H9 (cell line): Measurements from ENCODE around the gene DRD1. TPM values are rescaled to one million over a fixed set of nuclear protein-coding genes. Genes with fewer than 3 reads are reported as not detected.
A peak's percentile ranks its signal among the peaks of the same experiment; 100 is the strongest.
"Not testable (repeated sequence)": the region's sequence is repeated elsewhere in the genome, so short reads cannot be mapped to it uniquely, and the experiment has no call there.

Experiments used
- DNase-seq: peaks from one replicate; pipeline ENCODE4 v3.0.0-alpha.2; 2017
- H2AFZ ChIP-seq: one replicate; pipeline ENCODE4 v1.6.1; 2013; ENCODE audit warnings: mild to moderate bottlenecking, low read length, control low read depth, moderate library complexity
- H2AK5ac ChIP-seq: 2 replicates; pipeline ENCODE4 v1.6.1; 2013; ENCODE audit warnings: low read length, control low read depth, mixed read lengths; ENCODE audit not compliant: insufficient read length
- H2BK120ac ChIP-seq: one replicate; pipeline ENCODE4 v1.6.1; 2013; ENCODE audit warnings: low read depth, mild to moderate bottlenecking, low read length, control low read depth, inconsistent platforms; ENCODE audit not compliant: poor library complexity, severe bottlenecking
- H2BK12ac ChIP-seq: 2 replicates; pipeline ENCODE4 v1.6.1; 2013; ENCODE audit warnings: low read length, control low read depth, mixed read lengths, low read depth; ENCODE audit not compliant: insufficient read length
- H2BK15ac ChIP-seq: 2 replicates; pipeline ENCODE4 v1.6.1; 2013; ENCODE audit warnings: low read depth, low read length, control low read depth
- H2BK20ac ChIP-seq: one replicate; pipeline ENCODE4 v1.6.1; 2013; ENCODE audit warnings: low read depth, mild to moderate bottlenecking, low read length, control low read depth, inconsistent platforms; ENCODE audit not compliant: poor library complexity, severe bottlenecking
- H2BK5ac ChIP-seq: 2 replicates; pipeline ENCODE4 v1.6.1; 2013; ENCODE audit warnings: low read length, control low read depth, mixed read lengths; ENCODE audit not compliant: insufficient read length
- H3K14ac ChIP-seq: 2 replicates; pipeline ENCODE4 v1.6.1; 2013; ENCODE audit warnings: low read length, control low read depth; ENCODE audit not compliant: insufficient read depth
- H3K18ac ChIP-seq: 2 replicates; pipeline ENCODE4 v1.6.1; 2013; ENCODE audit warnings: low read depth, mild to moderate bottlenecking, mixed read lengths, low read length, control low read depth; ENCODE audit not compliant: insufficient read length
- H3K23ac ChIP-seq: 2 replicates; pipeline ENCODE4 v1.6.1; 2013; ENCODE audit warnings: low read length, control low read depth, mixed read lengths, low read depth; ENCODE audit not compliant: insufficient read length
- H3K23me2 ChIP-seq: 2 replicates; pipeline ENCODE4 v1.6.1; 2013; ENCODE audit warnings: low read depth, mild to moderate bottlenecking, mixed read lengths, low read length, control low read depth; ENCODE audit not compliant: insufficient read length, poor library complexity, severe bottlenecking
- H3K27ac ChIP-seq: 2 replicates; pipeline ENCODE4 v1.5.1; 2013; ENCODE audit warnings: low read length, control low read depth, mixed read lengths, low read depth; ENCODE audit not compliant: insufficient read length
- H3K27me3 ChIP-seq: 2 replicates; pipeline ENCODE4 v1.6.1; 2013; ENCODE audit warnings: low read length, control low read depth, inconsistent platforms; ENCODE audit not compliant: insufficient read depth
- H3K4ac ChIP-seq: 2 replicates; pipeline ENCODE4 v1.6.1; 2013; ENCODE audit warnings: low read depth, mild to moderate bottlenecking, control low read depth, inconsistent platforms, low read length, moderate library complexity
- H3K4me1 ChIP-seq: 2 replicates; pipeline ENCODE4 v1.6.1; 2013; ENCODE audit warnings: low read length, control low read depth, inconsistent platforms; ENCODE audit not compliant: insufficient read depth
- H3K4me2 ChIP-seq: 2 replicates; pipeline ENCODE4 v1.6.1; 2013; ENCODE audit warnings: low read length, control low read depth, mixed read lengths; ENCODE audit not compliant: insufficient read length, insufficient read depth
- H3K56ac ChIP-seq: 2 replicates; pipeline ENCODE4 v1.6.1; 2013; ENCODE audit warnings: low read depth, mild to moderate bottlenecking, mixed read lengths, low read length, control low read depth; ENCODE audit not compliant: insufficient read length
- H3K79me1 ChIP-seq: 2 replicates; pipeline ENCODE4 v1.6.1; 2013; ENCODE audit warnings: low read depth, mild to moderate bottlenecking, moderate library complexity, low read length, control low read depth, inconsistent platforms; ENCODE audit not compliant: insufficient read depth, poor library complexity, severe bottlenecking
- H3K79me2 ChIP-seq: 2 replicates; pipeline ENCODE4 v1.6.1; 2013; ENCODE audit warnings: low read length, control low read depth, inconsistent platforms; ENCODE audit not compliant: insufficient read depth
- H3K9ac ChIP-seq: 2 replicates; pipeline ENCODE4 v1.6.1; 2013; ENCODE audit warnings: low read length, control low read depth, mixed read lengths; ENCODE audit not compliant: insufficient read length; ENCODE audit errors: extremely low read depth
- H3K9me3 ChIP-seq: one replicate; pipeline ENCODE4 v1.6.1; 2013; ENCODE audit warnings: low read depth, low read length, inconsistent platforms; ENCODE audit not compliant: control insufficient read depth
- H3T11ph ChIP-seq: one replicate; pipeline ENCODE4 v1.6.1; 2013; ENCODE audit warnings: mild to moderate bottlenecking, low read length, control low read depth, inconsistent platforms
- H4K20me1 ChIP-seq: one replicate; pipeline ENCODE4 v1.6.1; 2013; ENCODE audit not compliant: control insufficient read depth, insufficient read length, insufficient read depth
- H4K5ac ChIP-seq: 2 replicates; pipeline ENCODE4 v1.6.1; 2013; ENCODE audit warnings: low read depth, mild to moderate bottlenecking, mixed read lengths, low read length, control low read depth; ENCODE audit not compliant: insufficient read length
- H4K8ac ChIP-seq: replicated peaks from 2 replicates; pipeline ENCODE4 v1.6.1; 2013; ENCODE audit warnings: low read length, control low read depth, mixed read lengths, low read depth; ENCODE audit not compliant: insufficient read length
- H4K91ac ChIP-seq: 2 replicates; pipeline ENCODE4 v1.6.1; 2013; ENCODE audit warnings: low read depth, mild to moderate bottlenecking, moderate library complexity, mixed read lengths, low read length, control low read depth; ENCODE audit not compliant: insufficient read length
- H3K27ac Mint-ChIP-seq, 3 experiments: 2 replicates in 2 of 3; 3 replicates in 1 of 3; pipeline ENCODE4 v1.8.0; 2020 to 2021; ENCODE audit warnings: mixed read lengths in 3 of 3, mild to moderate bottlenecking in 1 of 3, moderate library complexity in 1 of 3
- H3K27me3 Mint-ChIP-seq: 2 replicates; pipeline ENCODE4 v1.8.0; 2021; ENCODE audit warnings: low read depth, mild to moderate bottlenecking, moderate library complexity, mixed read lengths
- H3K36me3 Mint-ChIP-seq, 3 experiments: 2 replicates in 2 of 3; 3 replicates in 1 of 3; pipeline ENCODE4 v1.8.0; 2020 to 2021; ENCODE audit warnings: low read depth in 3 of 3, mixed read lengths in 3 of 3; ENCODE audit not compliant: insufficient read depth in 1 of 3
- H3K4me1 Mint-ChIP-seq, 2 experiments: 2 replicates each; pipeline ENCODE4 v1.8.0; 2020; ENCODE audit warnings: mixed read lengths in 2 of 2
- H3K4me3 Mint-ChIP-seq, 2 experiments: 2 replicates in 1 of 2; 3 replicates in 1 of 2; pipeline ENCODE4 v1.8.0; 2020 to 2021; ENCODE audit warnings: mild to moderate bottlenecking in 2 of 2, mixed read lengths in 2 of 2, moderate library complexity in 1 of 2
- H3K9me3 Mint-ChIP-seq, 2 experiments: 2 replicates in 1 of 2; 3 replicates in 1 of 2; pipeline ENCODE4 v1.8.0; 2020; ENCODE audit warnings: mild to moderate bottlenecking in 2 of 2, mixed read lengths in 2 of 2, moderate library complexity in 1 of 2
- WGBS: extraction: QIAGEN DNeasy Blood & Tissue Kit; methylation state at CpG from one replicate; pipeline ENCODE4 v1.1.7; 2013; ENCODE audit warnings: missing lambda C conversion rate, low lambda C conversion rate, mixed read lengths; ENCODE audit not compliant: insufficient read length; ENCODE audit errors: extremely low coverage; 5-methylcytosine and 5-hydroxymethylcytosine counted together
- total RNA-seq: library from RNA; stranded (reverse); gene quantifications from 2 replicates; pipeline ENCODE4 v1.2.1, GENCODE V29; 2021
- TF ChIP-seq, protein P1 (sequence below): fragments of 200-600 bp; sonication (generic); conservative IDR thresholded peaks from 3 replicates; pipeline ENCODE4 v1.8.0; 2021; ENCODE audit warnings: antibody characterized with exemption, mild to moderate bottlenecking

Gene DRD1
- total RNA-seq, 1 experiment from 2014 or later = not detected

DNA sequence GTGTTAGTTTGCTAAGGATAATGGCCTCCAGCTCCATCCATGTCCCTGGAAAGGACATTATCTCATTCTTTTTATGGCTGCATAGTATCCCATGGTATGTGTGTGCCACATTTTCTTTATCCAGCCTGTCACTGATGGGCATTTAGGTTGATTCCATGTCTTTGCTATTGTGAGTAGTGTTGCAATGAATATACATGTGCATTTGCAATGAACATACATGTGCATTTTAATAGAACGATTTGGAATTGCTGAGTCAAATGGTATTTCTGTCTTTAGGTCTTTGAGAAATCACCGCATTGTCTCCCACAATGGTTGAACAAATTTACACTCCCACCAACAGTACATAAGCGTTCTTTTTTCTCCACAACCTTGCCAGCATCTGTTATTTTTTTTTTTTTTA lies 37.7 kb downstream of the DRD1 start:
- H3K4me3 Mint-ChIP-seq = no peak overlapping the region
- no peak overlapping the region for H3K4me2 ChIP-seq
- H2BK15ac ChIP-seq = no peak overlapping the region
- H3K23ac ChIP-seq = no peak overlapping the region
- no peaks in the 10 kb centered on the region for H3K4me1 Mint-ChIP-seq
- no peak overlapping the region for H4K8ac ChIP-seq
- no peak overlapping the region for H2BK120ac ChIP-seq
- no peak overlapping the region for H2BK12ac ChIP-seq
- H3T11ph ChIP-seq = no peak overlapping the region
- peaks cover 3 to 16% (median 7%) of the 10 kb centered on the region in 3 experiments; a peak in 4 of 7 replicates for H3K36me3 Mint-ChIP-seq
- TF ChIP-seq, protein P1, sequence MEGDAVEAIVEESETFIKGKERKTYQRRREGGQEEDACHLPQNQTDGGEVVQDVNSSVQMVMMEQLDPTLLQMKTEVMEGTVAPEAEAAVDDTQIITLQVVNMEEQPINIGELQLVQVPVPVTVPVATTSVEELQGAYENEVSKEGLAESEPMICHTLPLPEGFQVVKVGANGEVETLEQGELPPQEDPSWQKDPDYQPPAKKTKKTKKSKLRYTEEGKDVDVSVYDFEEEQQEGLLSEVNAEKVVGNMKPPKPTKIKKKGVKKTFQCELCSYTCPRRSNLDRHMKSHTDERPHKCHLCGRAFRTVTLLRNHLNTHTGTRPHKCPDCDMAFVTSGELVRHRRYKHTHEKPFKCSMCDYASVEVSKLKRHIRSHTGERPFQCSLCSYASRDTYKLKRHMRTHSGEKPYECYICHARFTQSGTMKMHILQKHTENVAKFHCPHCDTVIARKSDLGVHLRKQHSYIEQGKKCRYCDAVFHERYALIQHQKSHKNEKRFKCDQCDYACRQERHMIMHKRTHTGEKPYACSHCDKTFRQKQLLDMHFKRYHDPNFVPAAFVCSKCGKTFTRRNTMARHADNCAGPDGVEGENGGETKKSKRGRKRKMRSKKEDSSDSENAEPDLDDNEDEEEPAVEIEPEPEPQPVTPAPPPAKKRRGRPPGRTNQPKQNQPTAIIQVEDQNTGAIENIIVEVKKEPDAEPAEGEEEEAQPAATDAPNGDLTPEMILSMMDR = no peak
- H3K27me3 Mint-ChIP-seq = peaks cover 3% of the 10 kb centered on the region; the same call in 1 of the 2 replicates
- H3K79me2 ChIP-seq = no peaks in the 10 kb centered on the region
- peaks cover 13 to 14% of the 10 kb centered on the region in 2 experiments; a peak in 4 of 5 replicates for H3K9me3 Mint-ChIP-seq
- H2BK5ac ChIP-seq = no peak overlapping the region
- no peaks in the 10 kb centered on the region for H3K27me3 ChIP-seq
- H4K91ac ChIP-seq = no peak overlapping the region
- H3K79me1 ChIP-seq = no peaks in the 10 kb centered on the region
- no peak overlapping the region for H3K27ac ChIP-seq
- no peak overlapping the region for H4K5ac ChIP-seq
- no peaks in the 10 kb centered on the region for H3K9me3 ChIP-seq
- H3K27ac Mint-ChIP-seq = no peak overlapping the region
- H3K4ac ChIP-seq = no peak overlapping the region
- H3K14ac ChIP-seq = no peak overlapping the region
- no peaks in the 10 kb centered on the region for H4K20me1 ChIP-seq
- WGBS = no CpG with 5 or more reads among the region's 3 CpGs
- no peak overlapping the region for H2AFZ ChIP-seq
- H3K18ac ChIP-seq = no peak overlapping the region
- H3K4me1 ChIP-seq = no peaks in the 10 kb centered on the region
- H3K56ac ChIP-seq = no peak overlapping the region
- no peak overlapping the region for H3K9ac ChIP-seq
- H3K23me2 ChIP-seq = no peaks in the 10 kb centered on the region
- no peak overlapping the region for H2AK5ac ChIP-seq
- DNase-seq = no peak
- no peak overlapping the region for H2BK20ac ChIP-seq

DNA sequence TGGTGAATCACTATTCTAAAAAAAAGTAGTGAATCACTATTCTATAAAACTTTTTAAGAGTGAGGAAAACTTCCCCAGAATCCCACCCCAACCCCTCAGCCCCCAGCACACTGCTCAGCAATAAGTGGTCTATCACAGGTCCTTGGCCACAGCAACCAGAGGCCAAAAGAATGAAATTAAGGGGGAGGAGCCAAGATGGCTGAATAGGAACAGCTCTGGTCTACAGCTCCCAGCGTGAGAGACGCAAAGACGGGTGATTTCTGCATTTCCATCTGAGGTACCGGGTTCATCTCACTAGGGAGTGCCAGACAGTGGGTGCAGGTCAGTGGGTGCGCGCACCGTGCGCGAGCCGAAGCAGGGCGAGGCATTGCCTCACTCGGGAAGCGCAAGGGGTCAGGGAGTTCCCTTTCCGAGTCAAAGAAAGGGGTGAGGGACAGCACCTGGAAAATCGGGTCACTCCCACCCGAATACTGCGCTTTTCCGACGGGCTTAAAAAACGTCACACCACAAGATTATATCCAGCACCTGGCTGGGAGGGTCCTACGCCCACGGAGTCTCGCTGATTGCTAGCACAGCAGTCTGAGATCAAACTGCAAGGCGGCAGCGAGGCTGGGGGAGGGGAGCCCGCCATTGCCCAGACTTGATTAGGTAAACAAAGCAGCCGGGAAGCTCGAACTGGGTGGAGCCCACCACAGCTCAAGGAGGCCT lies 46.2 kb downstream of the DRD1 start:
- not testable (repeated sequence) for H4K8ac ChIP-seq, H3K56ac ChIP-seq, H3K79me1 ChIP-seq, H3K4me1 ChIP-seq, H4K20me1 ChIP-seq, H3T11ph ChIP-seq, H2BK20ac ChIP-seq, H4K5ac ChIP-seq, H2BK5ac ChIP-seq, H3K79me2 ChIP-seq, H2BK12ac ChIP-seq, H3K27me3 ChIP-seq, H2BK120ac ChIP-seq, H2AK5ac ChIP-seq, H3K14ac ChIP-seq, H3K23me2 ChIP-seq, H2AFZ ChIP-seq, H4K91ac ChIP-seq, H3K27ac ChIP-seq, H3K9me3 ChIP-seq, H3K4ac ChIP-seq, H3K23ac ChIP-seq, H2BK15ac ChIP-seq, H3K9ac ChIP-seq
- peaks cover 0 to 12% of the 10 kb centered on the region in 2 experiments; a peak in 2 of 4 replicates for H3K4me1 Mint-ChIP-seq
- peaks cover 29% of the 10 kb centered on the region for H3K27me3 Mint-ChIP-seq
- Histone ChIP-seq H3K18ac (peak overlapping the region; percentile 33), H3K4me2 (peak overlapping the region; percentile 41)
- peaks cover 3 to 14% (median 8%) of the 10 kb centered on the region in 3 experiments for H3K36me3 Mint-ChIP-seq
- peak; percentile 43 for DNase-seq
- peaks cover 4 to 14% of the 10 kb centered on the region in 2 experiments for H3K9me3 Mint-ChIP-seq
- WGBS = no CpG with 5 or more reads among the region's 28 CpGs
- peak overlapping the region; percentile 81 to 82 for H3K4me3 Mint-ChIP-seq
- H3K27ac Mint-ChIP-seq = peak overlapping the region; percentile 73 to 96 (median 95)
